Liver (tissue), 3 donors: ENCODE data around the gene FGF9.

Experiments used
- CTCF ChIP-seq: fragments of 150-350 bp; IDR thresholded peaks from 2 replicates; pipeline ENCODE4 v1.5.1; 2017; ENCODE audit warnings: improper control_type of control experiment, low read depth, low read length; ENCODE audit not compliant: missing input control
- EGR1 ChIP-seq, 2 donors: IDR thresholded peaks; 2 replicates each; pipeline ENCODE4 v1.6.1; 2016 to 2018; ENCODE audit warnings: antibody characterized with exemption in 2 of 2, low read depth in 2 of 2
- FOXA1 ChIP-seq: IDR thresholded peaks from 2 replicates; pipeline ENCODE4 v1.6.1; 2016; ENCODE audit warnings: antibody characterized with exemption
- GABPA ChIP-seq, 2 donors: IDR thresholded peaks in 1 of 2; conservative IDR thresholded peaks in 1 of 2; 2 replicates each; pipeline ENCODE4 v1.6.1; 2016; ENCODE audit warnings: antibody characterized with exemption in 2 of 2, mild to moderate bottlenecking in 1 of 2, moderate library complexity in 1 of 2
- MAX ChIP-seq: IDR thresholded peaks from 2 replicates; pipeline ENCODE4 v1.6.1; 2016; ENCODE audit warnings: antibody characterized with exemption
- RAD21 ChIP-seq, 2 donors: IDR thresholded peaks; 2 replicates each; pipeline ENCODE4 v1.6.1; 2016; ENCODE audit warnings: antibody characterized with exemption in 2 of 2, mild to moderate bottlenecking in 2 of 2
- REST ChIP-seq: IDR thresholded peaks from 2 replicates; pipeline ENCODE4 v1.6.1; 2016; ENCODE audit warnings: antibody characterized with exemption, mild to moderate bottlenecking
- TAF1 ChIP-seq: conservative IDR thresholded peaks from 2 replicates; pipeline ENCODE4 v1.6.1; 2016; ENCODE audit warnings: antibody characterized with exemption, mild to moderate bottlenecking
- YY1 ChIP-seq: IDR thresholded peaks from 2 replicates; pipeline ENCODE4 v1.6.1; 2016; ENCODE audit warnings: antibody characterized with exemption, mild to moderate bottlenecking
- ZBTB33 ChIP-seq: IDR thresholded peaks from 2 replicates; pipeline ENCODE4 v1.6.1; 2016; ENCODE audit warnings: antibody characterized with exemption
- donor health status: healthy.
- donor health status: healthy.

GRCh38 chr13:21675095-21675991 is 4.5 kb downstream of the FGF9 start:
- TF ChIP-seq EGR1 (IDR thresholded peaks at IDR 0.05; ENCODE audit: low read depth in 2 of 2) (no peak), CTCF (no peak), REST (no peak), MAX (no peak), RAD21 (IDR thresholded peaks at IDR 0.05) (no peak), TAF1 (no peak), FOXA1 (no peak), ZBTB33 (no peak), YY1 (no peak), GABPA (IDR thresholded peaks at IDR 0.05 in 1 of 2, conservative IDR thresholded peaks at IDR 0.05 in 1 of 2) (no peak)
